A673 (cell line): ENCODE measurements around the gene GSAP. TPM values are rescaled to one million over a fixed set of nuclear protein-coding genes. Genes with fewer than 3 reads are reported as not detected.
A peak's percentile ranks its signal among the peaks of the same experiment; 100 is the strongest.

Experiments
- BruUV-seq: library from RNA; stranded (reverse); fragments of 400-500 nt; replicated peaks from 2 replicates; lab custom pipeline; 2021; lab: Mats Ljungman, UMichigan
- CTCF ChIA-PET: fragments of 300-600 bp; sonication (Branson Sonifier 250); formaldehyde crosslinking; loops from one replicate; lab custom pipeline; 2022; ENCODE audit warnings: antibody characterized with exemption; lab: Charles Lee
- POLR2A ChIA-PET: fragments of 300-600 bp; sonication (Branson Sonifier 250); formaldehyde crosslinking; loops from one replicate; lab custom pipeline; 2022; ENCODE audit warnings: antibody characterized with exemption; ENCODE audit not compliant: low non-redundant PET; lab: Charles Lee
- DNase-seq: peaks from one replicate; pipeline ENCODE4 v3.0.0-alpha.2; 2015; ENCODE audit warnings: low spot score
- H3K27ac ChIP-seq: fragments of 200-600 bp; sonication (generic); 2 replicates; pipeline ENCODE4 v1.5.1; 2016; ENCODE audit warnings: mixed run types, low read depth, mild to moderate bottlenecking, mixed read lengths, antibody characterized with exemption, low read length; ENCODE audit not compliant: poor library complexity, severe bottlenecking
- H3K27me3 ChIP-seq: fragments of 200-600 bp; sonication (generic); replicated peaks from 2 replicates; pipeline ENCODE4 v1.6.1; 2017; ENCODE audit warnings: mixed run types, low read depth, mild to moderate bottlenecking, mixed read lengths, antibody characterized with exemption, low read length; ENCODE audit not compliant: insufficient read depth, poor library complexity
- H3K36me3 ChIP-seq: fragments of 200-600 bp; sonication (generic); 2 replicates; pipeline ENCODE4 v1.6.1; 2016; ENCODE audit warnings: mixed run types, mild to moderate bottlenecking, mixed read lengths, antibody characterized with exemption, low read length; ENCODE audit not compliant: insufficient read depth, poor library complexity, severe bottlenecking
- H3K4me1 ChIP-seq: fragments of 200-600 bp; sonication (generic); 2 replicates; pipeline ENCODE4 v1.6.1; 2017; ENCODE audit warnings: mixed run types, mild to moderate bottlenecking, mixed read lengths, antibody characterized with exemption, low read length; ENCODE audit not compliant: insufficient read depth, poor library complexity, severe bottlenecking
- H3K4me3 ChIP-seq: fragments of 200-600 bp; sonication (generic); 2 replicates; pipeline ENCODE4 v1.5.1; 2016; ENCODE audit warnings: low read depth, mixed run types, mild to moderate bottlenecking, mixed read lengths, low read length; ENCODE audit not compliant: poor library complexity, severe bottlenecking
- H3K9me3 ChIP-seq: fragments of 200-600 bp; sonication (generic); 2 replicates; pipeline ENCODE4 v1.6.1; 2016; ENCODE audit warnings: mixed run types, low read depth, mild to moderate bottlenecking, mixed read lengths, antibody characterized with exemption, low read length; ENCODE audit not compliant: poor library complexity, severe bottlenecking
- CTCF ChIP-seq: fragments of 300-800, 200-600 bp; sonication (generic); conservative IDR thresholded peaks from 2 replicates; pipeline ENCODE4 v1.5.1; 2017; ENCODE audit warnings: low read depth, mild to moderate bottlenecking, antibody characterized with exemption, low read length, moderate library complexity, mixed read lengths
- EZH2 ChIP-seq: fragments of 200-600 bp; sonication (generic); IDR thresholded peaks from 2 replicates; pipeline ENCODE4 v1.6.1; 2017; ENCODE audit warnings: borderline replicate concordance, low read depth, mild to moderate bottlenecking, mixed read lengths, antibody characterized with exemption, low read length; ENCODE audit not compliant: poor library complexity, severe bottlenecking
- intact Hi-C: fragments of 100-400 bp; cut with micrococcal nuclease; formaldehyde crosslinking; loops from one replicate; pipeline ENCODE4 v1.10.0; 2022; ENCODE audit not compliant: unreplicated experiment
- total RNA-seq: library from RNA; stranded (reverse); gene quantifications from 2 replicates; pipeline ENCODE4 v1.2.3, GENCODE V29; 2021

The GSAP gene
- total RNA-seq, 1 experiment from 2014 or later: 0.15 TPM

GRCh38 chr7:77441046-77441445, 24.9 kb upstream of the GSAP start:
- POLR2A ChIA-PET: no interaction called here
- BruUV-seq: no TSS peak

DNA sequence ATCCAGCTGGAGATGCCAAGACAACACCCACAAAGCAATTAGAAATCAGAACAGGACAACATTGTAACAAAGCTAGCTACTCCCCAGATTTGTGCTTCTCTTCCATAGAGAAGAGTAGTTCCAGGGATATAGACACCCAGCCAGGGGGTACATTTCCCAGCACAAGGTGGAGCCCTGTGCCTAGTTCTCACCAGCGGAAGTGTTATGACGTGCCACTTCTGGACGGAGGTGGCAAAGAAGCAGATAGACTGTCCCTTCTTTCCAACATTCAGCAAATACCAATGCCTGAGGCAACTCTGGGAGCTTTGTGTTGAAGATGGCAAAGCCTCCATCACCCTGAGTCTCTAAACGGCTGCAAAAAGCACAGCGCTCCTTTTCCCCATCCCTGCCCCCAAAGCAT, 23.4 kb upstream of the GSAP start:
- no TSS peak for BruUV-seq
- no peak overlapping the region for H3K27ac ChIP-seq
- no peaks in the 10 kb centered on the region for H3K9me3 ChIP-seq
- ChIA-PET POLR2A (no interaction called here), CTCF (no interaction called here)
- TF ChIP-seq EZH2: no peak
- TF ChIP-seq CTCF: peak; percentile 42
- H3K27me3 ChIP-seq: no peaks in the 10 kb centered on the region
- no peaks in the 10 kb centered on the region for H3K4me1 ChIP-seq
- H3K36me3 ChIP-seq: no peaks in the 10 kb centered on the region
- DNase-seq: peak; percentile 42
- intact Hi-C loops: loop anchor here (10.0 kb wide), 2 partner anchors 215 to 315 kb away; no protein-coding TSS in a partner anchor
- H3K4me3 ChIP-seq: no peak overlapping the region

More at GRCh38 chr7:77441046-77441445, 24.9 kb upstream of the GSAP start:
- intact Hi-C loops: no loop called here
- H3K27me3 ChIP-seq: no peaks in the 10 kb centered on the region
- H3K4me1 ChIP-seq: no peaks in the 10 kb centered on the region
- no peaks in the 10 kb centered on the region for H3K9me3 ChIP-seq
- CTCF ChIA-PET: no interaction called here
- H3K27ac ChIP-seq: no peak overlapping the region
- no peaks in the 10 kb centered on the region for H3K36me3 ChIP-seq
- no peak for DNase-seq
- TF ChIP-seq EZH2 (no peak), CTCF (no peak)
- no peak overlapping the region for H3K4me3 ChIP-seq

GRCh38 chr7:77438131-77438530, 22.0 kb upstream of the GSAP start:
- H3K27me3 ChIP-seq: no peaks in the 10 kb centered on the region
- TF ChIP-seq EZH2 (no peak), CTCF (no peak)
- POLR2A ChIA-PET: no interaction called here
- no peaks in the 10 kb centered on the region for H3K36me3 ChIP-seq
- H3K4me1 ChIP-seq: no peaks in the 10 kb centered on the region
- no TSS peak for BruUV-seq
- intact Hi-C loops: loop anchor here (10.0 kb wide), 2 partner anchors 217 to 317 kb away; no protein-coding TSS in a partner anchor
- no peak for DNase-seq
- H3K4me3 ChIP-seq: no peak overlapping the region
- H3K9me3 ChIP-seq: no peaks in the 10 kb centered on the region
- CTCF ChIA-PET: no interaction called here
- H3K27ac ChIP-seq: no peak overlapping the region
